GM19239 (cell line): ENCODE measurements around the gene MYRF.

Experiments used
- DNase-seq: peaks from one replicate; pipeline ENCODE4 v3.0.0; 2011; ENCODE audit warnings: low spot score; ENCODE audit not compliant: insufficient read length
- FAIRE-seq: peaks from 2 replicates; lab custom pipeline; 2011; peaks lifted over from hg19 to GRCh38; lab: Jason Lieb, UNC

MYRF gene

GRCh38 chr11:61737636-61738386 lies 14.6 kb upstream of the MYRF start:
- FAIRE-seq (no peak), DNase-seq (no peak)

GRCh38 chr11:61738776-61739175 lies 13.7 kb upstream of the MYRF start:
- DNase-seq (no peak), FAIRE-seq (no peak)

- FAIRE-seq (no peak), DNase-seq (no peak)
Observed at GRCh38 chr11:61739413-61739812, 13.0 kb upstream of the MYRF start.

GRCh38 chr11:61739966-61740365 lies 12.5 kb upstream of the MYRF start:
- FAIRE-seq (no peak), DNase-seq (no peak)

- DNase-seq (no peak), FAIRE-seq (no peak)
Observed at GRCh38 chr11:61742391-61742790, 10.0 kb upstream of the MYRF start.

GRCh38 chr11:61743486-61744095 lies 8.8 kb upstream of the MYRF start:
- no peak for FAIRE-seq
- DNase-seq = no peak

- DNase-seq (no peak), FAIRE-seq (no peak)
Observed at GRCh38 chr11:61744181-61744580, 8.3 kb upstream of the MYRF start.

GRCh38 chr11:61744609-61745156 lies 7.8 kb upstream of the MYRF start:
- FAIRE-seq (no peak), DNase-seq (no peak)

- no peak for DNase-seq
Observed at GRCh38 chr11:61745781-61746441, 6.5 kb upstream of the MYRF start.

GRCh38 chr11:61746442-61747191 lies 5.8 kb upstream of the MYRF start:
- no peak for DNase-seq
- FAIRE-seq = no peak

More at GRCh38 chr11:61745781-61746441, 6.5 kb upstream of the MYRF start:
- FAIRE-seq = no peak

GRCh38 chr11:61747192-61747966 lies 5.1 kb upstream of the MYRF start:
- DNase-seq (peak; percentile 95), FAIRE-seq (peak; percentile 82)

GRCh38 chr11:61747967-61748285 lies 4.5 kb upstream of the MYRF start:
- FAIRE-seq (no peak), DNase-seq (no peak)

GRCh38 chr11:61749591-61750217 lies 2.7 kb upstream of the MYRF start:
- no peak for FAIRE-seq

GRCh38 chr11:61750631-61751273 lies 1.7 kb upstream of the MYRF start:
- DNase-seq (no peak), FAIRE-seq (no peak)

More at GRCh38 chr11:61749591-61750217, 2.7 kb upstream of the MYRF start:
- DNase-seq = no peak

GRCh38 chr11:61751384-61751783 lies 1.1 kb upstream of the MYRF start:
- DNase-seq = no peak
- no peak for FAIRE-seq

GRCh38 chr11:61752925-61753521 lies 587 bp downstream of the MYRF start:
- DNase-seq (no peak), FAIRE-seq (no peak)

GRCh38 chr11:61753672-61754071 lies 1.2 kb downstream of the MYRF start:
- DNase-seq (no peak), FAIRE-seq (no peak)
